ENCODE measurements around the gene PRKG1. TPM values are rescaled to one million over a fixed set of nuclear protein-coding genes. Genes with fewer than 3 reads are reported as not detected.

The PRKG1 gene
- total and polyA plus RNA-seq, 2 of the 4 experiments (the other 2 are of a cell fraction), result 3.5 to 18.3 TPM

- dilution Hi-C loops (cut with HindIII; ENCODE audit: low sequenced_read_pairs, unreplicated experiment) (no loop called here), intact Hi-C loops (cut with micrococcal nuclease) (no loop called here), in situ Hi-C loops (cut with MboI; ENCODE audit: low sequenced_read_pairs) (no loop called here)
- ChIA-PET POLR2A (ENCODE audit: unreplicated experiment) (no interaction called here), CTCF (no interaction called here)
- H3K23ac ChIP-seq (ENCODE audit: low read depth, low read length), result no peak overlapping the region
- H3K56ac ChIP-seq (ENCODE audit: extremely low read depth, insufficient read depth, low read length), result no peak overlapping the region
- H3K4me2 ChIP-seq (ENCODE audit: low read depth, low read length), result no peak overlapping the region
- no peak overlapping the region for H4K8ac ChIP-seq (ENCODE audit: low read depth in 2 of 2, low read length in 2 of 2)
- H2AK5ac ChIP-seq (ENCODE audit: low read depth, low read length), result no peak overlapping the region
- H3K9me1 ChIP-seq (ENCODE audit: insufficient read depth, low read length), result no peaks in the 10 kb centered on the region
- H3K27me3 ChIP-seq (ENCODE audit: control insufficient read depth, insufficient read depth, low read length), result no peaks in the 10 kb centered on the region
- no peak overlapping the region for H3K9ac ChIP-seq (ENCODE audit: low read depth, low read length)
- no peak for ATAC-seq (ENCODE audit: low read depth)
- no peaks in the 10 kb centered on the region for H4K20me1 ChIP-seq (ENCODE audit: insufficient read depth, low read length)
- no peak for DNase-seq
- no peak overlapping the region for H2AFZ ChIP-seq (replicated peaks; ENCODE audit: low read length, poor library complexity)
- no peak for TF ChIP-seq MXI1 (IDR thresholded peaks at IDR 0.05; ENCODE audit: borderline replicate concordance, low read depth, low read length)
- peaks cover 2% of the 10 kb centered on the region for H3K4me1 ChIP-seq (ENCODE audit: control insufficient read depth, insufficient read depth, low read length)
- no peak overlapping the region for H4K5ac ChIP-seq (ENCODE audit: low read depth, low read length)
- 0 out of 4 replicates have a peak, but pooled peaks cover 0 to 3% of the 10 kb centered on the region in 2 experiments for H3K79me1 ChIP-seq (ENCODE audit: low read depth in 1 of 2, low read length in 2 of 2)
- no peak overlapping the region for H3K4me3 ChIP-seq (ENCODE audit: insufficient read depth, low read depth, low read length)
- H3K18ac ChIP-seq (ENCODE audit: low read depth, low read length), result no peak overlapping the region
- H2BK20ac ChIP-seq (ENCODE audit: low read depth, low read length), result no peak overlapping the region
- H4K91ac ChIP-seq (ENCODE audit: insufficient read depth, low read depth, low read length), result no peak overlapping the region
- H3K27ac ChIP-seq (ENCODE audit: insufficient read depth, low read length), result no peak overlapping the region
- no peak overlapping the region for H3K14ac ChIP-seq (replicated peaks; ENCODE audit: low read depth, low read length)
- no peaks in the 10 kb centered on the region for H3K9me3 ChIP-seq (ENCODE audit: control insufficient read depth, insufficient read depth, low read length)
- no TSS peak for BruUV-seq (replicated peaks)
- H2BK120ac ChIP-seq (ENCODE audit: low read depth, low read length), result no peak overlapping the region
- no peaks in the 10 kb centered on the region for H3K36me3 ChIP-seq (ENCODE audit: control insufficient read depth, insufficient read depth, low read length)
- no peak overlapping the region for H2BK5ac ChIP-seq (ENCODE audit: low read depth, low read length, poor library complexity, severe bottlenecking)
- H3K4ac ChIP-seq (ENCODE audit: low read depth, low read length), result no peak overlapping the region
- H2AK9ac ChIP-seq (replicated peaks; ENCODE audit: low read depth, low read length, poor library complexity), result no peak overlapping the region
- H2BK15ac ChIP-seq (ENCODE audit: low read depth, low read length), result no peak overlapping the region
Observed at GRCh38 chr10:52048051-52048450, 973.8 kb downstream of the PRKG1 start.
